GM18505 (cell line): ENCODE results near the gene KLKB1.
"Not testable (repeated sequence)": the region's sequence is repeated elsewhere in the genome, so short reads cannot be mapped to it uniquely, and the experiment has no call there.

Experiments used
- ATAC-seq: cut with Tn5 transposase; IDR thresholded peaks from one replicate; pipeline ENCODE4 v1.9.1; 2021; ENCODE audit not compliant: unreplicated experiment
- POLR2A ChIP-seq: IDR thresholded peaks from 4 replicates; pipeline ENCODE4 v1.6.1; 2011; ENCODE audit warnings: borderline replicate concordance; ENCODE audit not compliant: insufficient read depth, insufficient read length; ENCODE audit errors: extremely low read depth

Gene KLKB1

DNA sequence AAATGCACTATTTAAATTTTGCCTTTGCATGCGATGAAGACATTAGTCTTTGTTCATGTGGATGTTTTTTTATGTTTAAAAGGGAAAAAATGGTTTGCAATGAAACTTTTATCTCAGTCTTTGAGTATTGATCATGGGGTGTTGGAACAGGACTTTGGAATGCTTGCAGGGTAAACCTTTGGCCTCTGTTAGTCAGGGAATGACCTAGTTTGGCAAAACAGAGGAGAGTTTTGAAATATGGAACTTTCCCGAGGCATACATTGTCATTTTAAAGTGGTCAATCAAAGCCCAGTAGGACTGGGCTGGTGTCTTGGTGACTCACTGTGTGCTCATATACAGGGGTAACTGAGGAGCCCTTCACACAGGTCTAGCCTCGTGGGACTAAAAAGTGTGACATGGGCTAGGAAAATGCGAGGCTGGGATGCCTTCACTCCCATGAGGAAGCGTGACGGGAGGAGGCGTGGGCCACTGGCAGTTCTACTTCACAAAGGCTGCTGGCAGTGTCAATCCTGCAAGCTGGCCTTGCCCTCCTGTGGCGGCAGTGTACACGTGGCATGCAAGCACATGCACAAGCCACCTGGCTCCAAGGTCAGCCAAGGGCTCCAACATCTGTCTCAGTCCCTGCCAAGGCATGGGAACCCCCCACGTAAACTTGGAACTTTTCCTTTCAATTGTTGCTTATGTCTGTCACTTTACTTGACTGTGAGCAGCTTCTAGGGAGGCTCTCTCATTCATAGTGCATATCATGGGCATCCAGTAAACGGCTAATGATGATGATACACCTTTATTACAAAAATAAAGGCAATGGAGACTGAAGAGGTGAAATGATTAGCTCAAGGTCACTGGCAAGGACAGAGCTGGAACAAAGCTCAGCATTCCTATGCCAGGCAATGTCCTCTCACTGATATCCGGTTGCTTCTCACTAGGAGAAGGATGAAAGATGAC, 33.5 kb downstream of the KLKB1 start:
- ATAC-seq = no peak
- TF ChIP-seq POLR2A = no peak

DNA sequence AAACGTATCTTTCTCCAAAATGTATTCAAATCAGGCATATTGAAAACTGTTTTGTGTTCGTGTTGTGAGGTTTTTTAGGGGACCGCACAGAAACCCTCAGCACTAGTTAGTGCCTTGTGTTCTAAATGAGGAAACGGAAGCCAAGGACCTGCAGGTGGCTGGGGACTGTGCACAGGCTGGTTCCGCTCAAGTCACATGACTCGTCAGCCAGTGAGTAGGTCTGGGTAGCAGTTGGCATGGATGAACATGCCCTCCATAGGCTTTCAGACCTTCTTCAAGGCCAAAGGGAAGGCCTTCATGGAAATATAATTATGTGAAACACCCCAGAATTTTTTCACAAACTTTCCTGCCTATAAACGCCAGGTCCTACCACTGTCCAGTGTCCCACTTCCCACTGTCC, 37.4 kb downstream of the KLKB1 start:
- no peak for TF ChIP-seq POLR2A
- no peak for ATAC-seq

DNA sequence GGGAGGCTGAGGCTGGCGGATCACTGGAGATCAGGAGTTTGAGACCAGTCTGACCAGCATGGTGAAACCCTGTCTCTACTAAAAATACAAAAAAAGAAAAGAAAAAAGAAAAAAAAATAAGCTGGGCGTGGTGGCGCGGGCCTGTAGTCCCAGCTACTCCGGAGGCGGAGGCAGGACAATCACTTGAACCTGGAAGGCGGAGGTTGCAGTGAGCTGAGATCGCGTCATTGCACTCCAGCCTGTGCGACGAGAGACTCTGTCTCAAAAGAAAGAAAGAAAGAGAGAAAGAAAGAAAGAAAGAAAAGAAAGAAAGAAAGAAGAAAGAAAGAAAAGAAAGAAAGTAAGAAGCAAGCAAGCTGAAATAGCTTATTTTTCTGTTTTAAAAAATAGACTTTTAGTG, 37.9 kb downstream of the KLKB1 start:
- not testable (repeated sequence) for ATAC-seq

DNA sequence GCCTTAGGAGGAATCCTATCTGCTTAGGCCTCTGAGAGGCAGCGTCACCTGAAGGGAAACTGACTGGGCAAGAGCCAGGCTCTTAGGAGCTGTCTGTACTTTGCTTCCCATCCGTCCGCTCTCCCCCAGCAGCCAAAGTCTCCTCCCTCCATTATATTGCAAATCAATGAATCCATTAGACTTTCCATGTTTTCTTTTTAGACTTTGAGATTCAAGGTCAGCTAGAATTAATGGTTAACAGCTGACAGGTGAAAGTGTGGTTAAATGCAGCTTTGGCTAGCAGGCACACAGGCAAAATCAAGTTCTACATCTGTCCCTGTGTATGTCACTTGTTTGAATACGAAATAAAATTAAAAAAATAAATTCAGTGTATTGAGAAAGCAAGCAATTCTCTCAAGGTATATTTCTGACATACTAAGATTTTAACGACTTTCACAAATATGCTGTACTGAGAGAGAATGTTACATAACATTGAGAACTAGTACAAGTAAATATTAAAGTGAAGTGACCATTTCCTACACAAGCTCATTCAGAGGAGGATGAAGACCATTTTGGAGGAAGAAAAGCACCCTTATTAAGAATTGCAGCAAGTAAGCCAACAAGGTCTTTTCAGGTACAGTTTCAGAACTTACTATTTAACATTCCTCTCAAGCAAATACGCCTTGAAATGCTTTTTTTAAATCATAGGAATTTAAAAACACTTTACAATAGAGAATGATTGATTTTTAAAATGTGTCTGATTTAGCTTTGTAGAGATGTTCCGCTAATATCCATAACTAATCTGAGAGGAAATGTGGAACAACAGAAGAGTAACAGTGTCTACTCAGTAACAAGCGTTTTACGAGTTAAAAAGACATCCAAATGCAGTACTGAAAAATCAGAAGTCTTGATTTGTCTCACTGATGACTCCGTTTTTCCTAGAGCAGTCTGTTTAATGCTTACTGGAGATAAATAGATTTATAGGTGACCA, 38.7 kb downstream of the KLKB1 start, which contains the start of gene F11:
Gene F11, plus strand, starts transcription at position 507 of the 970 bp plus-strand sequence. CDS start 948 bp downstream, outside the sequence.
- TF ChIP-seq POLR2A = no peak
- ATAC-seq = no peak

DNA sequence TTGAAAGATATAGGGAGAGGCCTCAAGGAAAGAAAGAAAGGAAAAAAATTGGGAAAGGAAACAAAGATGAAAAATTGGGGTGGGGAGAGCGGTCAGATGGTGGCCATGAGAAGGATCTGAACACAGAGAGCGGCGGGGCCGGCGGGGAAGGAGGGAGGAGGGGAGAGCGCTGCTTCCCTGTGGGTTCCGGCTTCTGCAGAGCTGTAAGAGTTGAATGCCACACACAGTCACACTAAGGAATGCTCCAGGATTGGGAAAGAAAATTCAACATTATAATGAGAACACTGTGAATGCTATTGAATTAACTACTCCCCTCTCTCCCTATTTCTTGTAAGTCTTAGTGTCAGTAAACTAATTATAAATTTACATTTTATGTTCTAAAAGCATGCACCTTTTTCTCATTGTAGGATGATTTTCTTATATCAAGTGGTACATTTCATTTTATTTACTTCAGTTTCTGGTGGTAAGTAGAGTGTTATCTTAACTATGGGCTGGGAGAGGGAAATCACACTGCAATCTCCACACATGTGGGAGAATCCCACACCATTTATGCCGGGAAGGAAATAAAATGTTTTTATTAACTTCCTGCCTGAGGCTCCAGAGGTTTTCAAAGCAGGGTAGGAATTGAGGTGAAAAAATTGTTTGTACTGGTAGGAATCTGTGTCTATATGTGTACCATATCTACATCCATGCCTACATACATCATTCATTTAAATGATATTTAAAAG, 39.6 kb downstream of the KLKB1 start:
- no peak for TF ChIP-seq POLR2A
- no peak for ATAC-seq

DNA sequence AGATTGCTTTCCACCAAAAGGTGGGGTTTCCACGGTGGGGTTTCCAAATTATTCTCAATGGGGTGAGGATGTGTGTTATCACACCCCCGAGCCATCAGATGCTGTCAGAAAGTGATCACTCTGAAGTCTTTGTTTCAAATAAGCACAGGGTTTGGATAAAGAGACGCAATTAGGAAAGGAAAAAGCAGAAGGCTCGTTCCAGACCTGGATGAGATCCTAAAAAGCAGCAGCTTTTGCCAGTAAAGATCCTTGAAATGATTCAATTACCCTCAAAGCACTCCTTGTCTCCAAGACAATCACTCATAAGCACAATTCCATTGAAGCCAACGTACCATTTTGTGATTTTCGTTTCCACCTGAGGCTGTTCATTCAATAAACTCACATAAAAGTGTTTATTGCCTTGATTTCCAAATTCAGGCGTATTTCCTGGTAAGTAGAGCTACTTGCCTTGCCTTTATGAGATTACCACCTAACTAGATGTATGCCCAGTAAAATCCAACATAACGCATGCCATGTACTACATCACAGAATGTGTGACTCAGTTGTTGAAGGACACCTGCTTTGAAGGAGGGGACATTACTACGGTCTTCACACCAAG, 43.9 kb downstream of the KLKB1 start:
- no peak for ATAC-seq

DNA sequence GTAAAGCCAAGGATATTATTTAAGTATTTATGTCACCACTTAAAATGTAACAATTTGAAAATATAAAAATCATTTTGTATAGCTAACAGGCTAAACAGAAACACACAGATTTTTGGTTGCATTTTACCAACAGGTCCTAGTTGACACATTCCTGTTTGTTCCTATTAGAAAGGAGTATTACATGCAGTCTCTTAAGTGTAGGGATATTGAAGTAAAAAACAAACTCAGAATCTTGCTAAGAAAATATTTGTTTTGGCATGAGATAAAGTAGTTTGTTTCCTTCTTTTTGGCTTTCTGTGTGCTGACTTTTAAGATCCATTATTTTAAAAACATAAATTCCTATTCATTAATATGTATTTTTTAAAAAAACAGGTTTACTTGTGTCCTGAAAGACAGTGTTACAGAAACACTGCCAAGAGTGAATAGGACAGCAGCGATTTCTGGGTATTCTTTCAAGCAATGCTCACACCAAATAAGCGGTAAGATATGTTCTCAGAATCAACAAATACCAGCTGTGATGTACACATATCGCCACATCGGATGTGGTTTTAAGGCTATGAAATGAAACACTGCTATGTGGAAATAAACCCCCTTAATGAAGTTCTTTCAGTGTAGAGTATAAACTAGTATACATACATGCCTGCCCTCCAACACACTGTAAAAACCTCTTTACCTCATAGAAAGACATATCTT, 45.5 kb downstream of the KLKB1 start:
- ATAC-seq = no peak
- TF ChIP-seq POLR2A = no peak

More for the DNA sequence above, 43.9 kb downstream of the KLKB1 start:
- no peak for TF ChIP-seq POLR2A

DNA sequence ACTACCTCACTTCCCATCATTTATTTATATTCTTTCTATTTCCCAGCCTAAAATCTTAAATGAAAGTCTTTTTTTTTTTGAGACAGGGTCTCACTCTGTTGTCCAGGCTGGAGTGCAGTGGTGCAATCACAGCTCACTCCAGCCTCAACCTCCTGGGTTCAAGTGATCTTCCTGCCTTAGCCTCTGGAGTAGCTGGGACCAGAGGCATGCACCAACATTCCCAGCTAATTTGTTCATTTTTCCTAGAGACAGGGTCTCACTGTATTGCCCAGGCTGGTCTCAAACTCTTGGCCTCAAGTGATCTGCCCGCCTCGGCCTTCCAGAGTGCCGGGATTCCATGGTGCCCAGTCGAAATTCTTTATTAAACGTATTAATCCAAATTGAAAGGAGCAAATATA, 46.1 kb downstream of the KLKB1 start:
- ATAC-seq = not testable (repeated sequence)

DNA sequence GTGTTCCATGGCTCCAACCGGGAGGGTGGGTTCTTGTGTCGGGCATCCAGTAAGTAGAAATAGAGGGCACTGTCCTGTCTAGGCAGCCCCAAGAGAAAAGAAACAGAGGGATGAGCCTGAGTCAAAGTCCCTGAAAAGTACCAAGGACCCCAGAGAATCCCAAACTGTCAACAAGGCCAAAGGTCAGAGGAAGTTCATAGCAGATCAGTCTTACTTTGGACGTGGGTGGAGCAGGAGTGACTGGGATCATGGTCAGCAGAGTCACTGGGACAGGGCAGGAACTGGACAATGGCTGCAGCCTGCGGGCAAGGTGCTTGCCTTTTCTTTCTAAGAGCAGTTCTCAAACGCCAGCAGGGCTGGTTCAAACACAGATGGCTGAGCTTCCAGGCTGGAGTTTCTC, 56.0 kb downstream of the KLKB1 start:
- ATAC-seq = no peak
- no peak for TF ChIP-seq POLR2A

DNA sequence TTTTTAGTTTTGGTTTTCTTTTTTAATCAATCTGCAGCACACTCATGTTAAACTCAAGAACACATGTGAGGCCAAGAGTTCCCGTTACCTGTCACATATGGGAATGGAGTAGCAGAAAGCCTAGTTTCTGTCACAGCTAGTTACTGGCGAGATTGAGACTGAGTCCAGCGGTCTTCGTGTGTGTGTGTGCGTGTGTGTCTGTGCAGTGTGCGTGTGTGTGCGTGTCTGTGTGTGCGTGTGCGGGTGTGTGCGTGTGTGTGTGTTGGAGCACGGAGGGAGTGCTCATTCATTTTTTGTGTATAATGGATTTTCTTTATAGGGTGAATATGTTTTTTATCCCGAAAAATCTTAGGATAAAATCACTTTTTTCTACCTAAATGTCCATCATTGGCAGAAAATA, 57.8 kb downstream of the KLKB1 start:
- no peak for ATAC-seq
- TF ChIP-seq POLR2A = no peak

DNA sequence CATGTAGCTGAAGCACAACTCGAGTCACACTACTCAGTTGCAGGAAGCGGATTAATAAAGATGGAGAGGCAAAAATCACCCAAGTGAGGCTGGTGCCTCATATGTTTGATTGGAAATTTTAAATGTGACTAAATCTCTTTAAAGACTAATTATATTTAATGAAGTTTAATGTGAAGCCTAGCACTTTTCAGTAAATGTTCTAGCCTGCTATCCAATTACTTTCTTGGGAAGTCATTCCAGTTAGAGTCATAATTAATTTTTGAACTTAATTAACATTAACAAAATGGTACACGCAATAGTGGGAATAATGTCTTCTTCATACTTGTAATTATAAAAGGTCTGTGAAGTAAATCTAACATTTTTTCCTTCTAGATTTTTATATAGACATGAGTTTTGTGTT, 59.3 kb downstream of the KLKB1 start:
- TF ChIP-seq POLR2A = no peak
- no peak for ATAC-seq

DNA sequence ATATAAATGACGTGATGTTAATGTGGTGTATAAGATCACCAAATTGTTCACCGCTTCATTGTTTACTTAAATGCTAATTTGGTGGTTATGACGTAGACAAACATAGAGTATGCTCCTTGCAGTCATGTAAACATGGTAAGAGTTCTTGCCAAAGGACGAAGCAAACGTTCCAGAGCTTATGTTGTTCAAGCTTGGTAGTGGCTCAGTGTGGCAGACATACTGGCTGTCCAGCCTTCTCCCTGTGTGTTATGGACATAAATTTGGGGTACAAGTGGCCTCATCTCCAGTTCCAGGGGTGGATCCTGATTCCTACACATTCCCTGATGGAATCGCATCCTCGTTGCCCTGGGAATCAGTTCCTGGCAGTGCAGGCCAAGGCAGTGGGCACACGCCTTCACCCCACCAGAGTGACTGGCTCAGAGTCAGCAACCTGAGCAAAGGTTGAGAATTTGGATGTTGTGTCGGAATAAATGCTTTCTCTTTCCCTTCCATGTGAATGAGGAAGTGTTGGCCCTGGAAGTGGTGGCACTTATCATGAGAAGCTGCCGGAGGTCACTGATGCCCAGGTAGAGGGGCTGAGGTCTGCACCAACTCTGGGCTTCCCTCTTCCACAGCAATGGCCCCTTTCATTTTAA, 64.1 kb downstream of the KLKB1 start:
- ATAC-seq = no peak
- TF ChIP-seq POLR2A = no peak
